GM12878 (cell line): ENCODE data around the gene RBX1. TPM values are rescaled to one million over a fixed set of nuclear protein-coding genes. Genes with fewer than 3 reads are reported as not detected.

ENCODE experiments used
- ATAC-seq: fragments of 200-7000 bp; cut with Tn5 transposase; 3 replicates; pipeline ENCODE4 v1.9.1; 2020; ENCODE audit warnings: mild to moderate bottlenecking, moderate library complexity
- BruUV-seq: library from RNA; stranded (reverse); fragments of 400-500 nt; replicated peaks from 2 replicates; lab custom pipeline; 2021; lab: Mats Ljungman, UMichigan
- CTCF ChIA-PET: fragments of 300-600 bp; sonication (Branson Sonifier 250); formaldehyde crosslinking; extraction: SDS; loops from one replicate; lab custom pipeline; 2021; ENCODE audit warnings: inconsistent platforms; lab: Yijun Ruan, JAX
- POLR2A ChIA-PET: fragments of 350-600 bp; formaldehyde crosslinking; extraction: SDS; loops from one replicate; lab custom pipeline; 2021; ENCODE audit warnings: inconsistent platforms; lab: Charles Lee
- RAD21 ChIA-PET: fragments of 300-600 bp; sonication (Branson Sonifier 250); formaldehyde crosslinking; loops from one replicate; lab custom pipeline; 2023; ENCODE audit warnings: antibody characterized with exemption; ENCODE audit not compliant: unreplicated experiment; lab: Charles Lee
- SMC1A ChIA-PET: fragments of 300-600 bp; sonication (Branson Sonifier 250); formaldehyde crosslinking; loops from one replicate; lab custom pipeline; 2023; ENCODE audit not compliant: unreplicated experiment, uncharacterized antibody; lab: Charles Lee
- DNase-seq: peaks from one replicate; pipeline ENCODE4 v3.0.0-alpha.2; 2011; ENCODE audit warnings: low read depth, low spot score
- FAIRE-seq: peaks from 3 replicates; lab custom pipeline; 2011; peaks lifted over from hg19 to GRCh38; lab: Jason Lieb, UNC
- H2AFZ ChIP-seq: 2 replicates; pipeline ENCODE4 v1.6.0; 2011; ENCODE audit warnings: low read depth, low read length, control low read depth; ENCODE audit not compliant: control insufficient read depth
- H3K27ac ChIP-seq: 2 replicates; pipeline ENCODE4 v1.5.1; 2011; ENCODE audit warnings: control low read depth; ENCODE audit not compliant: control insufficient read depth, insufficient read depth
- H3K27me3 ChIP-seq, 2 experiments: replicated peaks in 1 of 2; 2 replicates each; pipeline versions ENCODE4 v1.6.0 to v1.6.1; 2011; ENCODE audit warnings: low read length in 1 of 2; ENCODE audit not compliant: control insufficient read depth in 2 of 2, insufficient read depth in 2 of 2
- H3K36me3 ChIP-seq, 2 experiments: 2 replicates each; pipeline ENCODE4 v1.5.1; 2011; ENCODE audit warnings: low read length in 1 of 2; ENCODE audit not compliant: control insufficient read depth in 2 of 2, insufficient read depth in 2 of 2
- H3K4me1 ChIP-seq: 2 replicates; pipeline ENCODE4 v1.6.1; 2011; ENCODE audit warnings: mild to moderate bottlenecking, low read length, moderate library complexity, mixed read lengths; ENCODE audit not compliant: control insufficient read depth, insufficient read depth
- H3K4me2 ChIP-seq: 2 replicates; pipeline ENCODE4 v1.6.0; 2011; ENCODE audit warnings: control low read depth; ENCODE audit not compliant: control insufficient read depth, insufficient read depth
- H3K4me3 ChIP-seq: fragments of 200-600 bp; sonication (generic); 2 replicates; pipeline ENCODE4 v1.5.1; 2016
- H3K79me2 ChIP-seq: 2 replicates; pipeline ENCODE4 v1.6.0; 2011; ENCODE audit warnings: low read length; ENCODE audit not compliant: control insufficient read depth, insufficient read depth
- H3K9ac ChIP-seq: 2 replicates; pipeline ENCODE4 v1.8.0; 2011; ENCODE audit warnings: low read length, control low read depth, mixed read lengths; ENCODE audit not compliant: control insufficient read depth, insufficient read depth
- H3K9me3 ChIP-seq: replicated peaks from 3 replicates; pipeline ENCODE4 v1.5.1; 2011; ENCODE audit warnings: mild to moderate bottlenecking, low read length; ENCODE audit not compliant: control insufficient read depth, insufficient read depth
- H4K20me1 ChIP-seq: 2 replicates; pipeline ENCODE4 v1.6.0; 2011; ENCODE audit not compliant: control insufficient read depth, insufficient read depth
- ATF3 ChIP-seq: IDR thresholded peaks from 2 replicates; pipeline ENCODE4 v1.6.1; 2011; ENCODE audit warnings: low read depth, mild to moderate bottlenecking, low read length, moderate library complexity, borderline replicate concordance; ENCODE audit errors: extremely low read depth
- BHLHE40 ChIP-seq, 2 experiments: fragments of 450-650 bp in 1 of 2; IDR thresholded peaks; 2 replicates each; pipeline ENCODE4 v1.6.1; 2011 to 2017; ENCODE audit warnings: low read depth in 2 of 2, borderline replicate concordance in 1 of 2, improper control_type of control experiment in 1 of 2, low read length in 1 of 2, mild to moderate bottlenecking in 1 of 2
- CBX5 ChIP-seq: sonication (generic); IDR thresholded peaks from 2 replicates; pipeline ENCODE4 v1.6.1; 2016; ENCODE audit warnings: low read depth, moderate library complexity, mild to moderate bottlenecking, inconsistent platforms
- DPF2 ChIP-seq: fragments of 450-650 bp; IDR thresholded peaks from 2 replicates; pipeline ENCODE4 v1.6.1; 2017; ENCODE audit warnings: mild to moderate bottlenecking
- EED ChIP-seq: sonication (generic); IDR thresholded peaks from 2 replicates; pipeline ENCODE4 v1.6.1; 2016; ENCODE audit warnings: antibody characterized with exemption, low read depth
- FOXK2 ChIP-seq: fragments of 450-650 bp; IDR thresholded peaks from 2 replicates; pipeline ENCODE4 v1.6.1; 2017; ENCODE audit warnings: mild to moderate bottlenecking, moderate library complexity
- LARP7 ChIP-seq: fragments of 450-650 bp; IDR thresholded peaks from 2 replicates; pipeline ENCODE4 v1.6.1; 2017; ENCODE audit warnings: mild to moderate bottlenecking
- NBN ChIP-seq: fragments of 450-650 bp; IDR thresholded peaks from 2 replicates; pipeline ENCODE4 v1.6.1; 2016
- NFXL1 ChIP-seq: fragments of 450-650 bp; IDR thresholded peaks from 2 replicates; pipeline ENCODE4 v1.6.1; 2017; ENCODE audit warnings: antibody characterized with exemption, mild to moderate bottlenecking, borderline replicate concordance
- POLR2AphosphoS5 ChIP-seq: IDR thresholded peaks from 2 replicates; pipeline ENCODE4 v1.6.1; 2011; ENCODE audit warnings: mild to moderate bottlenecking, low read length, inconsistent platforms
- SP1 ChIP-seq: IDR thresholded peaks from one replicate; pipeline ENCODE4 v1.6.1; 2011; ENCODE audit warnings: low read depth, low read length
- STAT3 ChIP-seq: IDR thresholded peaks from 2 replicates; pipeline ENCODE4 v1.6.1; 2011; ENCODE audit warnings: low read depth, low read length, improper control_type of control experiment
- WRNIP1 ChIP-seq: IDR thresholded peaks from 2 replicates; pipeline ENCODE4 v1.6.1; 2011; ENCODE audit warnings: low read depth, low read length, improper control_type of control experiment, borderline replicate concordance
- ZBTB11 ChIP-seq: fragments of 450-650 bp; formaldehyde crosslinking; IDR thresholded peaks from 2 replicates; pipeline ENCODE4 v1.5.0; 2022; ENCODE audit warnings: mild to moderate bottlenecking, missing genetic modification characterization
- ZNF592 ChIP-seq: fragments of 450-650 bp; IDR thresholded peaks from 2 replicates; pipeline ENCODE4 v1.6.1; 2017; ENCODE audit warnings: mild to moderate bottlenecking, moderate library complexity
- WGBS: methylation state at CpG from one replicate; pipeline ENCODE4 v1.1.6; 2016; ENCODE audit warnings: low lambda C conversion rate; ENCODE audit not compliant: insufficient replicate concordance, insufficient coverage; ENCODE audit errors: missing lambda C conversion rate; 5-methylcytosine and 5-hydroxymethylcytosine counted together
- in situ Hi-C: fragments of 300-500 bp; cut with MboI; formaldehyde crosslinking; loops from 9 replicates; pipeline ENCODE4 v1.14.3; 2018; ENCODE audit warnings: mixed read lengths
- intact Hi-C: fragments of 100-400 bp; cut with micrococcal nuclease; formaldehyde crosslinking; loops from one replicate; pipeline ENCODE4 v1.14.2; 2022; ENCODE audit not compliant: unreplicated experiment
- polyA plus RNA-seq, 11 experiments: library from polyadenylated mRNA; depleted of rRNA in 4 of 11; unstranded in 6 of 11; stranded (reverse) in 5 of 11; fragments of >200 nt; fragmentation: Nextera tagmentation in 4 of 11; fragmentation: Illumina TruSeq in 1 of 11; extraction: Ambion mirVana in 4 of 11; extraction: Trizol in 1 of 11; gene quantifications; 1 replicate in 1 of 11; 2 replicates in 10 of 11; pipeline versions ENCODE4 v1.2.1 to v1.2.3, GENCODE V29; 2011 to 2016; ENCODE audit warnings: inconsistent platforms in 2 of 11, missing spikeins in 2 of 11, low read depth in 1 of 11
- total RNA-seq, 4 experiments: library from RNA; depleted of rRNA in 3 of 4; stranded (reverse); fragments of >200 nt in 3 of 4; fragmentation: Illumina TruSeq in 1 of 4; extraction: Trizol in 1 of 4; gene quantifications; 2 replicates each; pipeline versions ENCODE4 v1.2.1 to v1.2.3, GENCODE V29; 2013 to 2021

Gene RBX1
- total and polyA plus RNA-seq, 10 of the 15 experiments (the other 5 are each of a cell fraction or from before 2014, with no cell fraction given), result 71.2 to 468 (median 184) TPM

GRCh38 chr22:40965936-40966725 is 15.0 kb downstream of the RBX1 start (continued):
- no peak for TF ChIP-seq BHLHE40 (IDR thresholded peaks at IDR 0.05; ENCODE audit: borderline replicate concordance in 1 of 2, low read depth in 2 of 2, low read length in 1 of 2)
- no peak for TF ChIP-seq SP1
- TF ChIP-seq LARP7, result no peak
- TF ChIP-seq WRNIP1, result no peak

GRCh38 chr22:40966726-40967085 is 15.5 kb downstream of the RBX1 start:
- in situ Hi-C loops, result no loop called here
- no peak overlapping the region for H2AFZ ChIP-seq
- ChIA-PET POLR2A (interaction anchor here (0.5 to 0.6 kb wide), 2 partner anchors 47 to 893 kb away, joined by 3 read pairs; no protein-coding TSS in a partner anchor), CTCF (interaction anchor here (1.2 kb wide), 1 partner anchor 44 kb away, joined by 3 read pairs; no protein-coding TSS in a partner anchor), RAD21 (interaction anchor here (0.8 to 1.4 kb wide), 2 partner anchors 44 to 271 kb away, joined by 3 to 4 read pairs; no protein-coding TSS in a partner anchor), SMC1A (interaction anchor here (1.2 to 1.7 kb wide), 2 partner anchors 9 to 44 kb away, joined by 3 to 5 read pairs; no protein-coding TSS in a partner anchor)
- no peaks in the 10 kb centered on the region for H4K20me1 ChIP-seq
- peaks cover 9% of the 10 kb centered on the region for H3K4me1 ChIP-seq
- 89% methylated on average over 7 of the region's 7 CpGs for WGBS
- peaks cover 8 to 30% of the 10 kb centered on the region in 2 experiments for H3K36me3 ChIP-seq
- H3K79me2 ChIP-seq, result peaks cover 2% of the 10 kb centered on the region; the same call in 1 of the 2 replicates
- no peak overlapping the region for H3K9ac ChIP-seq
- H3K9me3 ChIP-seq, result no peaks in the 10 kb centered on the region
- BruUV-seq, result no TSS peak
- no peak overlapping the region for H3K4me3 ChIP-seq
- DNase-seq, result no peak
- H3K27me3 ChIP-seq, result no peaks in the 10 kb centered on the region
- no peak for ATAC-seq
- no peak overlapping the region for H3K27ac ChIP-seq
- intact Hi-C loops, result no loop called here
- no peak for FAIRE-seq
- H3K4me2 ChIP-seq, result no peak overlapping the region
- TF ChIP-seq DPF2, result no peak
- no peak for TF ChIP-seq FOXK2
- no peak for TF ChIP-seq CBX5
- no peak for TF ChIP-seq ZBTB11 (CRISPR knock-in tag)
- no peak for TF ChIP-seq ZNF592
- TF ChIP-seq NFXL1, result no peak
- TF ChIP-seq NBN, result no peak
- TF ChIP-seq STAT3, result no peak
- TF ChIP-seq ATF3, result no peak
- TF ChIP-seq EED, result no peak
- TF ChIP-seq POLR2AphosphoS5, result no peak
